ENCODE data around the gene NOTCH1. TPM values are rescaled to one million over a fixed set of nuclear protein-coding genes. Genes with fewer than 3 reads are reported as not detected.

Gene NOTCH1
- total RNA-seq, 1 experiment from 2014 or later: 95.6 TPM

DNA sequence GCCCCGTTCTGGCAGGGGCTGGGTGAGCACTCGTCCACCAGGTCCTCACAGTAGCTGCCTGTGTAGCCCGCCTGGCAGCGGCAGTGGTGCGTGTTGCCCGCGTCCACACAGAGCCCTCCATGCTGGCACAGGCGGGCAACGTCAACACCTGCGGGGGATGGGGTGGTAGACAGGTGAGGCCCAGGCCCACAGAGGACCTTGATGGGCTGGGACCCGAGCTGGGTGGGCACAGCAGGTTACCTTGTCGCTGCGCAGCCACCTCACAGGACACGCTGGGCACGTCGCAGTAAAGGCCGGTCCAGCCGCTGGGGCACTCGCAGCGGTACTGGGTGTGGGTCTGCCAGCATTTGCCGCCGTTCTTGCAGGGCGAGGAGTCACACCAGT lies 37.9 kb downstream of the NOTCH1 start:
- Mint-ChIP-seq H3K27ac (no peak overlapping the region), H3K27me3 (ENCODE audit: low read depth) (no peaks in the 10 kb centered on the region), H3K4me3 (no peak overlapping the region), H3K9me3 (no peaks in the 10 kb centered on the region), H3K4me1 (no peaks in the 10 kb centered on the region), H3K36me3 (peaks cover 24% of the 10 kb centered on the region; the same call in 1 of the 2 replicates)
- TF ChIP-seq ZNF317 (CRISPR knock-in tag; IDR thresholded peaks at IDR 0.05; ENCODE audit: borderline replicate concordance, low read depth) (no peak), ZNF396 (CRISPR knock-in tag; IDR thresholded peaks at IDR 0.05; ENCODE audit: borderline replicate concordance) (no peak), SMAD3 (CRISPR knock-in tag; IDR thresholded peaks at IDR 0.05; ENCODE audit: borderline replicate concordance) (no peak), ZNF138 (CRISPR knock-in tag; conservative IDR thresholded peaks at IDR 0.05) (no peak), GTF2I (CRISPR knock-in tag; conservative IDR thresholded peaks at IDR 0.05) (no peak), CBFB (CRISPR knock-in tag; IDR thresholded peaks at IDR 0.05; ENCODE audit: low read depth) (no peak), ATF1 (CRISPR knock-in tag; IDR thresholded peaks at IDR 0.05) (no peak), PRRX2 (CRISPR knock-in tag; IDR thresholded peaks at IDR 0.05) (no peak), ZBTB21 (CRISPR knock-in tag; IDR thresholded peaks at IDR 0.05; ENCODE audit: borderline replicate concordance) (no peak), EMX1 (CRISPR knock-in tag; IDR thresholded peaks at IDR 0.05) (no peak), FOXJ3 (CRISPR knock-in tag; IDR thresholded peaks at IDR 0.05; ENCODE audit: borderline replicate concordance) (no peak)
- TF ChIP-seq, protein P1, sequence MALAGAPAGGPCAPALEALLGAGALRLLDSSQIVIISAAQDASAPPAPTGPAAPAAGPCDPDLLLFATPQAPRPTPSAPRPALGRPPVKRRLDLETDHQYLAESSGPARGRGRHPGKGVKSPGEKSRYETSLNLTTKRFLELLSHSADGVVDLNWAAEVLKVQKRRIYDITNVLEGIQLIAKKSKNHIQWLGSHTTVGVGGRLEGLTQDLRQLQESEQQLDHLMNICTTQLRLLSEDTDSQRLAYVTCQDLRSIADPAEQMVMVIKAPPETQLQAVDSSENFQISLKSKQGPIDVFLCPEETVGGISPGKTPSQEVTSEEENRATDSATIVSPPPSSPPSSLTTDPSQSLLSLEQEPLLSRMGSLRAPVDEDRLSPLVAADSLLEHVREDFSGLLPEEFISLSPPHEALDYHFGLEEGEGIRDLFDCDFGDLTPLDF (CRISPR knock-in tag; IDR thresholded peaks at IDR 0.05): no peak
- TF ChIP-seq, protein P2, sequence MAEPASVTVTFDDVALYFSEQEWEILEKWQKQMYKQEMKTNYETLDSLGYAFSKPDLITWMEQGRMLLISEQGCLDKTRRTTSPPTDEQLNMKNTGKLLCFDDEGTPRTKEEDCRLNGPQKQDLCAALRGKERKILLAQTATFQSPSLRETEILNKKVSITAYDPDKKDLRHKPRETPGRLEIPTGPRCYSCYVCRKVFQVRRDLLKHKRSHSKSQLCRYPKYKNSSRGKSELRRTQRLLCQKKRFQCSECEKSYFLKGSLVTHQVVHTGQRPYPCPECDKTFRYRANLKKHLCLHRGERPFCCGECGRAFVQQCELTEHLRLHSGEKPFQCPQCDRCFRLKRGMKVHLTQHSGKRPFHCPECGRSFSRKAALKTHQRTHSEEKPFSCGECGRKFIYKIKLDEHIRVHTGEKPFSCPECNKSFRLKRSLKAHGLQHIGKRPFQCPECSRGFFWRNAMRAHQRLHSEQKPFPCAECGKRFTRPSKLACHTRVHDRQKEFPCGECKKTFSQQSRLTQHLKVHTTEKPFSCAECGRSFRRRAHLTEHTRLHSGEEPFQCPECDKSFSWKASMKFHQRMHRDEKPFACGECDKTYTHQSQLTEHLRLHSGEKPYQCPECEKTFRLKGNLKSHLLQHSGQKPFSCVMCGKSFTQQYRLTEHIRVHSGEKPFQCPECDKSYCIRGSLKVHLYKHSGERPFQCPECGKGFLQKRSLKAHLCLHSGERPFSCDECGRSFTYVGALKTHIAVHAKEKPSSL (CRISPR knock-in tag; conservative IDR thresholded peaks at IDR 0.05): no peak
- TF ChIP-seq, protein P3, sequence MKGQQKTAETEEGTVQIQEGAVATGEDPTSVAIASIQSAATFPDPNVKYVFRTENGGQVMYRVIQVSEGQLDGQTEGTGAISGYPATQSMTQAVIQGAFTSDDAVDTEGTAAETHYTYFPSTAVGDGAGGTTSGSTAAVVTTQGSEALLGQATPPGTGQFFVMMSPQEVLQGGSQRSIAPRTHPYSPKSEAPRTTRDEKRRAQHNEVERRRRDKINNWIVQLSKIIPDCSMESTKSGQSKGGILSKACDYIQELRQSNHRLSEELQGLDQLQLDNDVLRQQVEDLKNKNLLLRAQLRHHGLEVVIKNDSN (CRISPR knock-in tag; IDR thresholded peaks at IDR 0.05): no peak
- TF ChIP-seq, protein P4, sequence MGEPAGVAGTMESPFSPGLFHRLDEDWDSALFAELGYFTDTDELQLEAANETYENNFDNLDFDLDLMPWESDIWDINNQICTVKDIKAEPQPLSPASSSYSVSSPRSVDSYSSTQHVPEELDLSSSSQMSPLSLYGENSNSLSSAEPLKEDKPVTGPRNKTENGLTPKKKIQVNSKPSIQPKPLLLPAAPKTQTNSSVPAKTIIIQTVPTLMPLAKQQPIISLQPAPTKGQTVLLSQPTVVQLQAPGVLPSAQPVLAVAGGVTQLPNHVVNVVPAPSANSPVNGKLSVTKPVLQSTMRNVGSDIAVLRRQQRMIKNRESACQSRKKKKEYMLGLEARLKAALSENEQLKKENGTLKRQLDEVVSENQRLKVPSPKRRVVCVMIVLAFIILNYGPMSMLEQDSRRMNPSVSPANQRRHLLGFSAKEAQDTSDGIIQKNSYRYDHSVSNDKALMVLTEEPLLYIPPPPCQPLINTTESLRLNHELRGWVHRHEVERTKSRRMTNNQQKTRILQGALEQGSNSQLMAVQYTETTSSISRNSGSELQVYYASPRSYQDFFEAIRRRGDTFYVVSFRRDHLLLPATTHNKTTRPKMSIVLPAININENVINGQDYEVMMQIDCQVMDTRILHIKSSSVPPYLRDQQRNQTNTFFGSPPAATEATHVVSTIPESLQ (CRISPR knock-in tag; IDR thresholded peaks at IDR 0.05): no peak
- TF ChIP-seq, protein P5, sequence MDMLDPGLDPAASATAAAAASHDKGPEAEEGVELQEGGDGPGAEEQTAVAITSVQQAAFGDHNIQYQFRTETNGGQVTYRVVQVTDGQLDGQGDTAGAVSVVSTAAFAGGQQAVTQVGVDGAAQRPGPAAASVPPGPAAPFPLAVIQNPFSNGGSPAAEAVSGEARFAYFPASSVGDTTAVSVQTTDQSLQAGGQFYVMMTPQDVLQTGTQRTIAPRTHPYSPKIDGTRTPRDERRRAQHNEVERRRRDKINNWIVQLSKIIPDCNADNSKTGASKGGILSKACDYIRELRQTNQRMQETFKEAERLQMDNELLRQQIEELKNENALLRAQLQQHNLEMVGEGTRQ (CRISPR knock-in tag; IDR thresholded peaks at IDR 0.05): no peak
- DNase-seq (ENCODE audit: low spot score) (no peak), ATAC-seq (no peak)
- POLR2A ChIA-PET: interaction anchor here (0.6 kb wide), 1 partner anchor 127 kb away, joined by 3 read pairs; no protein-coding TSS in a partner anchor
- CTCF ChIA-PET: interaction anchor here (1.6 kb wide), 1 partner anchor 119 kb away, joined by 3 read pairs; no protein-coding TSS in a partner anchor

DNA sequence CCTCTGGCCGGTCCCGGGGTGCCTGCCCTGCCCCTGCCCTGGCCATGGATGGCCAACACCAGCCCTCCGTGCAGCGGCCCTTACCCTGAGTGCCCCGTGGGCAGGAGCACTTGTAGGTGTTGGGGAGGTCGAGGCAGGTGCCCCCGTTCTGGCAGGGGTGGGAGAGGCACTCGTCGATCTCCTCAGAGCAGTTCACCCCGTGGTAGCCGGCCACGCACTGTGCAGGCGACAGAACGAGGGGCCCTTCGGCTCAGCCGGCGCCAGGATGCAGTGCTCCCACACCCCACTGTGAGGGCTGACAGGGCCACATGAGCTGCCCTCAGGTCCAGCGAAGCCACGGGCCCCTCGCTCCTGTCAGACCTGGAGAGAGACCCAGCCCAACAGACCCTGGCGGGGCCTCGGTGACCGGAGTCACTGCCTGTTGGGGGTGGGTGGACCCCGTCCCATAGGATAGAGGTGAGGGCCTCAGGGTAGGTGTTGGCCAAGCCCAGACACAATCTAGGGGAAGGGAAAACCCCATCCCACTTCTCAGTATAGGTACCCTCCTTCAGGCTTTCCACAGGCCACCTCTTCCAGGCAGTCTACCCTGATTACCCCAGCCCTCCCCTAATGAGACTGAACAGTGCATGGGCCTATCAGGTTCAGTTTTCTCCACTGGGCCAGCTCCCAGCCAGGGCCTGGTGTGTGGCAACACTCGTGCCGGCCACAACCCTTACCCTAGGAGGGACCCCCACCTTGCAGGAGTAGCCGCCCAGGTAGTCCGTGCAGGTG lies 38.4 kb downstream of the NOTCH1 start:
- Mint-ChIP-seq H3K4me3 (no peak overlapping the region), H3K36me3 (peaks cover 30% of the 10 kb centered on the region), H3K27ac (no peak overlapping the region), H3K9me3 (no peaks in the 10 kb centered on the region), H3K4me1 (no peaks in the 10 kb centered on the region), H3K27me3 (ENCODE audit: low read depth) (no peaks in the 10 kb centered on the region)
- ChIA-PET POLR2A (no interaction called here), CTCF (interaction anchor here (1.6 kb wide), 1 partner anchor 120 kb away, joined by 3 read pairs; no protein-coding TSS in a partner anchor)
- DNase-seq (ENCODE audit: low spot score) (no peak), ATAC-seq (no peak)
- TF ChIP-seq, protein P6, sequence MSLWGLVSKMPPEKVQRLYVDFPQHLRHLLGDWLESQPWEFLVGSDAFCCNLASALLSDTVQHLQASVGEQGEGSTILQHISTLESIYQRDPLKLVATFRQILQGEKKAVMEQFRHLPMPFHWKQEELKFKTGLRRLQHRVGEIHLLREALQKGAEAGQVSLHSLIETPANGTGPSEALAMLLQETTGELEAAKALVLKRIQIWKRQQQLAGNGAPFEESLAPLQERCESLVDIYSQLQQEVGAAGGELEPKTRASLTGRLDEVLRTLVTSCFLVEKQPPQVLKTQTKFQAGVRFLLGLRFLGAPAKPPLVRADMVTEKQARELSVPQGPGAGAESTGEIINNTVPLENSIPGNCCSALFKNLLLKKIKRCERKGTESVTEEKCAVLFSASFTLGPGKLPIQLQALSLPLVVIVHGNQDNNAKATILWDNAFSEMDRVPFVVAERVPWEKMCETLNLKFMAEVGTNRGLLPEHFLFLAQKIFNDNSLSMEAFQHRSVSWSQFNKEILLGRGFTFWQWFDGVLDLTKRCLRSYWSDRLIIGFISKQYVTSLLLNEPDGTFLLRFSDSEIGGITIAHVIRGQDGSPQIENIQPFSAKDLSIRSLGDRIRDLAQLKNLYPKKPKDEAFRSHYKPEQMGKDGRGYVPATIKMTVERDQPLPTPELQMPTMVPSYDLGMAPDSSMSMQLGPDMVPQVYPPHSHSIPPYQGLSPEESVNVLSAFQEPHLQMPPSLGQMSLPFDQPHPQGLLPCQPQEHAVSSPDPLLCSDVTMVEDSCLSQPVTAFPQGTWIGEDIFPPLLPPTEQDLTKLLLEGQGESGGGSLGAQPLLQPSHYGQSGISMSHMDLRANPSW (CRISPR knock-in tag; conservative IDR thresholded peaks at IDR 0.05; ENCODE audit: low read depth): no peak
- TF ChIP-seq ETV6 (CRISPR knock-in tag; IDR thresholded peaks at IDR 0.05) (no peak), RORB (CRISPR knock-in tag; IDR thresholded peaks at IDR 0.05) (no peak), KAT7 (CRISPR knock-in tag; IDR thresholded peaks at IDR 0.05; ENCODE audit: borderline replicate concordance) (no peak), ZNF121 (CRISPR knock-in tag; IDR thresholded peaks at IDR 0.05) (no peak), ZNF219 (CRISPR knock-in tag; IDR thresholded peaks at IDR 0.05; ENCODE audit: borderline replicate concordance) (no peak), ZBTB21 (CRISPR knock-in tag; IDR thresholded peaks at IDR 0.05; ENCODE audit: borderline replicate concordance) (no peak), NFATC4 (CRISPR knock-in tag; IDR thresholded peaks at IDR 0.05) (no peak)
- TF ChIP-seq, protein P7, sequence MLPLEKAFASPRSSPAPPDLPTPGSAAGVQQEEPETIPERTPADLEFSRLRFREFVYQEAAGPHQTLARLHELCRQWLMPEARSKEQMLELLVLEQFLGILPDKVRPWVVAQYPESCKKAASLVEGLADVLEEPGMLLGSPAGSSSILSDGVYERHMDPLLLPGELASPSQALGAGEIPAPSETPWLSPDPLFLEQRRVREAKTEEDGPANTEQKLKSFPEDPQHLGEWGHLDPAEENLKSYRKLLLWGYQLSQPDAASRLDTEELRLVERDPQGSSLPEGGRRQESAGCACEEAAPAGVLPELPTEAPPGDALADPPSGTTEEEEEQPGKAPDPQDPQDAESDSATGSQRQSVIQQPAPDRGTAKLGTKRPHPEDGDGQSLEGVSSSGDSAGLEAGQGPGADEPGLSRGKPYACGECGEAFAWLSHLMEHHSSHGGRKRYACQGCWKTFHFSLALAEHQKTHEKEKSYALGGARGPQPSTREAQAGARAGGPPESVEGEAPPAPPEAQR (CRISPR knock-in tag; IDR thresholded peaks at IDR 0.05): no peak

Data from WTC11 (cell line).